HEK293 (cell line): ENCODE results near the gene FIBCD1.

Experiments used
- CTCF ChIA-PET: fragments of 350-600 bp; formaldehyde crosslinking; extraction: SDS; loops from one replicate; lab custom pipeline; 2021; ENCODE audit warnings: antibody characterized with exemption; lab: Yijun Ruan, JAX
- POLR2A ChIA-PET: fragments of 300-600 bp; formaldehyde crosslinking; extraction: SDS; loops from one replicate; lab custom pipeline; 2020; ENCODE audit warnings: antibody characterized with exemption, inconsistent platforms; lab: Yijun Ruan, JAX
- H3K27ac ChIP-seq: fragments of 200-500 bp; sonication (Bioruptor generic); 2 replicates; pipeline ENCODE4 v1.5.1; 2014; ENCODE audit warnings: low read depth, low read length, control low read depth, inconsistent platforms; ENCODE audit errors: extremely low read depth
- H3K36me3 ChIP-seq, 2 experiments: fragments of 200-500 bp in 1 of 2; sonication (Bioruptor generic) in 1 of 2; 1 replicate in 1 of 2; 2 replicates in 1 of 2; pipeline ENCODE4 v1.5.1; 2014 to 2017; ENCODE audit warnings: inconsistent platforms in 2 of 2, low read length in 2 of 2; ENCODE audit not compliant: control insufficient read depth in 2 of 2, insufficient read depth in 1 of 2
- H3K4me1 ChIP-seq: fragments of 200-500 bp; sonication (Bioruptor generic); 2 replicates; pipeline ENCODE4 v1.5.1; 2014; ENCODE audit warnings: mild to moderate bottlenecking, low read length, inconsistent platforms; ENCODE audit not compliant: control insufficient read depth, insufficient read depth
- H3K4me3 ChIP-seq: 2 replicates; pipeline ENCODE4 v1.5.1; 2011; ENCODE audit warnings: low read depth, mild to moderate bottlenecking, control low read depth, low read length, moderate library complexity
- H3K9me3 ChIP-seq: fragments of 200-500 bp; sonication (Bioruptor generic); 2 replicates; pipeline ENCODE4 v1.5.1; 2014; ENCODE audit warnings: low read depth, low read length, inconsistent platforms; ENCODE audit not compliant: control insufficient read depth, insufficient read depth
- GLI4 ChIP-seq: fragments of 450-650 bp; formaldehyde crosslinking; IDR thresholded peaks from 2 replicates; pipeline ENCODE4 v1.5.1; 2016; ENCODE audit warnings: missing biosample characterization, missing genetic modification characterization
- HOXA7 ChIP-seq: sonication (generic); formaldehyde crosslinking; IDR thresholded peaks from 2 replicates; pipeline ENCODE4 v1.8.1; 2022; ENCODE audit warnings: missing genetic modification reagents, borderline replicate concordance
- KLF10 ChIP-seq: fragments of 450-650 bp; IDR thresholded peaks from 2 replicates; pipeline ENCODE4 v1.5.1; 2018; ENCODE audit warnings: missing biosample characterization, mild to moderate bottlenecking, missing genetic modification characterization
- PRDM1 ChIP-seq: fragments of 450-650 bp; formaldehyde crosslinking; IDR thresholded peaks from 2 replicates; pipeline ENCODE4; 2016; ENCODE audit warnings: missing biosample characterization, missing genetic modification characterization
- REPIN1 ChIP-seq: fragments of 450-650 bp; formaldehyde crosslinking; IDR thresholded peaks from 2 replicates; pipeline ENCODE4 v1.5.1; 2017; ENCODE audit warnings: missing biosample characterization, missing genetic modification characterization, low read depth
- SETDB1 ChIP-seq: IDR thresholded peaks from one replicate; pipeline ENCODE4 v1.6.1; 2017; ENCODE audit warnings: mild to moderate bottlenecking, low read length, moderate library complexity, mixed read lengths; ENCODE audit not compliant: insufficient read length
- ZIC2 ChIP-seq: fragments of 450-650 bp; formaldehyde crosslinking; IDR thresholded peaks from 2 replicates; pipeline ENCODE4 v1.5.1; 2016; ENCODE audit warnings: missing biosample characterization, missing genetic modification characterization
- ZNF16 ChIP-seq: fragments of 450-650 bp; formaldehyde crosslinking; IDR thresholded peaks from 2 replicates; pipeline ENCODE4 v1.5.1; 2016; ENCODE audit warnings: low read depth, missing biosample characterization, missing genetic modification characterization
- ZNF223 ChIP-seq: fragments of 450-650 bp; formaldehyde crosslinking; IDR thresholded peaks from 2 replicates; pipeline ENCODE4 v1.5.1; 2016; ENCODE audit warnings: missing biosample characterization, missing genetic modification characterization
- ZNF335 ChIP-seq: fragments of 450-650 bp; formaldehyde crosslinking; conservative IDR thresholded peaks from 2 replicates; pipeline ENCODE4 v1.5.1; 2016; ENCODE audit warnings: missing biosample characterization, missing genetic modification characterization
- ZNF366 ChIP-seq: fragments of 450-650 bp; formaldehyde crosslinking; conservative IDR thresholded peaks from 2 replicates; pipeline ENCODE4 v1.5.1; 2016; ENCODE audit warnings: missing biosample characterization, missing genetic modification characterization
- ZNF391 ChIP-seq: fragments of 450-650 bp; formaldehyde crosslinking; IDR thresholded peaks from 2 replicates; pipeline ENCODE4 v1.5.1; 2016; ENCODE audit warnings: low read depth, missing biosample characterization, missing genetic modification characterization, borderline replicate concordance
- ZNF404 ChIP-seq: fragments of 450-650 bp; formaldehyde crosslinking; IDR thresholded peaks from 2 replicates; pipeline ENCODE4 v1.5.1; 2017; ENCODE audit warnings: missing biosample characterization, missing genetic modification characterization
- ZNF549 ChIP-seq: fragments of 450-650 bp; IDR thresholded peaks from 2 replicates; pipeline ENCODE4 v1.5.1; 2018; ENCODE audit warnings: missing biosample characterization, missing genetic modification characterization, mild to moderate bottlenecking, inconsistent platforms, moderate library complexity
- ZNF561 ChIP-seq: fragments of 450-650 bp; IDR thresholded peaks from 2 replicates; pipeline ENCODE4 v1.5.1; 2018; ENCODE audit warnings: missing biosample characterization, missing genetic modification characterization, borderline replicate concordance
- ZNF600 ChIP-seq: fragments of 450-650 bp; formaldehyde crosslinking; IDR thresholded peaks from 2 replicates; pipeline ENCODE4 v1.5.1; 2016; ENCODE audit warnings: missing biosample characterization, missing genetic modification characterization
- TF ChIP-seq, protein P1 (sequence below): fragments of 450-650 bp; formaldehyde crosslinking; IDR thresholded peaks from 2 replicates; pipeline ENCODE4 v1.5.1; 2017; ENCODE audit warnings: missing biosample characterization, missing genetic modification characterization
- TF ChIP-seq, protein P2 (sequence below): fragments of 450-650 bp; formaldehyde crosslinking; IDR thresholded peaks from 2 replicates; pipeline ENCODE4 v1.5.1; 2017; ENCODE audit warnings: missing biosample characterization, missing genetic modification characterization
- TF ChIP-seq, protein P3 (sequence below): fragments of 450-650 bp; formaldehyde crosslinking; IDR thresholded peaks from 2 replicates; pipeline ENCODE4 v1.5.1; 2016; ENCODE audit warnings: missing biosample characterization, missing genetic modification characterization, low read depth
- TF ChIP-seq, protein P4 (sequence below): fragments of 450-650 bp; IDR thresholded peaks from 2 replicates; pipeline ENCODE4 v1.5.1; 2018; ENCODE audit warnings: missing biosample characterization, missing genetic modification characterization
- TF ChIP-seq, protein P5 (sequence below): fragments of 450-650 bp; formaldehyde crosslinking; IDR thresholded peaks from 2 replicates; pipeline ENCODE4 v1.5.1; 2016; ENCODE audit warnings: missing biosample characterization, missing genetic modification characterization

The FIBCD1 gene

DNA sequence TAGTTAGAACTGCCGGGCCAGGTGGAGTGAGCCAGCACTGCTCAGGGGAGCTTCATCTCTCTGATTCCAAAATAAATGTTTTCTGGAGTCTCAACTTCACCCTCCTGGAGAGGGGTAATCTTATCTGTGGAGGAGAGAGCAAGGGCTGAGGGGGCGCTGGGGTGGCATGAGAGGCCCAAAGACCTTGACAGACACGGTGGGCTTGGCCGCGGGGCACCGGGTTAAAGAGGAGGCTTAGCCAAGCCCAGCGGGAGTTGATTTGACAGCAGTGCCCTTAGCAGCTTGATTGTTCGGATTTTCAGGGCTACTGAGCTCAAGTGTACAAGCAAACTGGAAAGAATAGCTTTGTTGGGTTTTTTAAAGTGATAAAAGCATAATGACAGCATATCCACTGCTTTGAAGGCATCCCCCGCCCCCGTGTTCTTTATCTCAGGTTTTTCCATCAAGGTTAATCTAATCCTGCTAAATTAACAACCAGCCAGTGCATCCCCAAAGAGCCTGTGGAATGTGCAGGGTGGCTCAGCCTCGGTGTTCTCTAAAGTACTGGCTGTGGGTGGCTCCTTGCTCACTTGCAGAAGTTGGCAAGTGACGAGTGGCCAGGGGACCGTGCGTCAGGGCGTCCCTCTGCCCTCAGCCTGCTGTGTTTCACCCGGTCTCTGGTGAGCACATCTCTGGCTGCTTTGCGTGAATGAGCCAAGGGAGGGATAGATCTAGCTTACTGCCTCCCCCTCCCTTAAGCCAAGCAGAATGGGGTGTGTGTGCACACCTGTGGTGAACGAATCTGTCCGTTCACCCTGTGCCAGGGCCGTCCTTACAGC lies 48.0 kb downstream of the FIBCD1 start (continued):
- TF ChIP-seq, protein P1, sequence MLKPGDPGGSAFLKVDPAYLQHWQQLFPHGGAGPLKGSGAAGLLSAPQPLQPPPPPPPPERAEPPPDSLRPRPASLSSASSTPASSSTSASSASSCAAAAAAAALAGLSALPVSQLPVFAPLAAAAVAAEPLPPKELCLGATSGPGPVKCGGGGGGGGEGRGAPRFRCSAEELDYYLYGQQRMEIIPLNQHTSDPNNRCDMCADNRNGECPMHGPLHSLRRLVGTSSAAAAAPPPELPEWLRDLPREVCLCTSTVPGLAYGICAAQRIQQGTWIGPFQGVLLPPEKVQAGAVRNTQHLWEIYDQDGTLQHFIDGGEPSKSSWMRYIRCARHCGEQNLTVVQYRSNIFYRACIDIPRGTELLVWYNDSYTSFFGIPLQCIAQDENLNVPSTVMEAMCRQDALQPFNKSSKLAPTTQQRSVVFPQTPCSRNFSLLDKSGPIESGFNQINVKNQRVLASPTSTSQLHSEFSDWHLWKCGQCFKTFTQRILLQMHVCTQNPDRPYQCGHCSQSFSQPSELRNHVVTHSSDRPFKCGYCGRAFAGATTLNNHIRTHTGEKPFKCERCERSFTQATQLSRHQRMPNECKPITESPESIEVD (tag by site-specific recombination), result no peak
- TF ChIP-seq KLF10 (no peak), ZNF16 (tag by site-specific recombination) (no peak), GLI4 (tag by site-specific recombination) (no peak), ZNF335 (tag by site-specific recombination) (no peak), ZNF404 (tag by site-specific recombination) (no peak), ZNF600 (no peak)

DNA sequence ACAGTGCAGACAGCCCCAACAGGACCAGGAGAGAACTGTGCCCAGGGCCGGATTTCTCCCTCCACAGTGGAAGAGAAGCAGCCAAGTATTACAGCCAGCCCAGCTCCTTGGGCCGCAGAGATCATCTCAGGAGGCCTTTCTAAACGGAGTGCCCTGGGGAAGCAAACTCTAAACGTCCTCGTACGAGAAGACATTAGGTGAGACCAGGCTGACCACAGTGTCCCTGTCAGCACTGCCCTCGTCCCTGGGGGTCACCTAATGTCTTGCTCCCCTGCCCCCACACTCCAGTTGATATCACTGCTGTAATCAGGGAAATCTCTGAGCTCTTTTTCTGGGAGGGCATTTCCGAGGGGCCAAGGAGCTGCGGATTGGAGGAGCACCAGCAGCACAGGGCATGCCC lies 48.9 kb downstream of the FIBCD1 start:
- H3K4me1 ChIP-seq, result no peaks in the 10 kb centered on the region
- no peak for TF ChIP-seq ZNF366 (tag by site-specific recombination)
- TF ChIP-seq ZNF561 (tag by site-specific recombination), result no peak
- TF ChIP-seq, protein P2, sequence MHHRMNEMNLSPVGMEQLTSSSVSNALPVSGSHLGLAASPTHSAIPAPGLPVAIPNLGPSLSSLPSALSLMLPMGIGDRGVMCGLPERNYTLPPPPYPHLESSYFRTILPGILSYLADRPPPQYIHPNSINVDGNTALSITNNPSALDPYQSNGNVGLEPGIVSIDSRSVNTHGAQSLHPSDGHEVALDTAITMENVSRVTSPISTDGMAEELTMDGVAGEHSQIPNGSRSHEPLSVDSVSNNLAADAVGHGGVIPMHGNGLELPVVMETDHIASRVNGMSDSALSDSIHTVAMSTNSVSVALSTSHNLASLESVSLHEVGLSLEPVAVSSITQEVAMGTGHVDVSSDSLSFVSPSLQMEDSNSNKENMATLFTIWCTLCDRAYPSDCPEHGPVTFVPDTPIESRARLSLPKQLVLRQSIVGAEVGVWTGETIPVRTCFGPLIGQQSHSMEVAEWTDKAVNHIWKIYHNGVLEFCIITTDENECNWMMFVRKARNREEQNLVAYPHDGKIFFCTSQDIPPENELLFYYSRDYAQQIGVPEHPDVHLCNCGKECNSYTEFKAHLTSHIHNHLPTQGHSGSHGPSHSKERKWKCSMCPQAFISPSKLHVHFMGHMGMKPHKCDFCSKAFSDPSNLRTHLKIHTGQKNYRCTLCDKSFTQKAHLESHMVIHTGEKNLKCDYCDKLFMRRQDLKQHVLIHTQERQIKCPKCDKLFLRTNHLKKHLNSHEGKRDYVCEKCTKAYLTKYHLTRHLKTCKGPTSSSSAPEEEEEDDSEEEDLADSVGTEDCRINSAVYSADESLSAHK (tag by site-specific recombination), result no peak
- TF ChIP-seq, protein P3, sequence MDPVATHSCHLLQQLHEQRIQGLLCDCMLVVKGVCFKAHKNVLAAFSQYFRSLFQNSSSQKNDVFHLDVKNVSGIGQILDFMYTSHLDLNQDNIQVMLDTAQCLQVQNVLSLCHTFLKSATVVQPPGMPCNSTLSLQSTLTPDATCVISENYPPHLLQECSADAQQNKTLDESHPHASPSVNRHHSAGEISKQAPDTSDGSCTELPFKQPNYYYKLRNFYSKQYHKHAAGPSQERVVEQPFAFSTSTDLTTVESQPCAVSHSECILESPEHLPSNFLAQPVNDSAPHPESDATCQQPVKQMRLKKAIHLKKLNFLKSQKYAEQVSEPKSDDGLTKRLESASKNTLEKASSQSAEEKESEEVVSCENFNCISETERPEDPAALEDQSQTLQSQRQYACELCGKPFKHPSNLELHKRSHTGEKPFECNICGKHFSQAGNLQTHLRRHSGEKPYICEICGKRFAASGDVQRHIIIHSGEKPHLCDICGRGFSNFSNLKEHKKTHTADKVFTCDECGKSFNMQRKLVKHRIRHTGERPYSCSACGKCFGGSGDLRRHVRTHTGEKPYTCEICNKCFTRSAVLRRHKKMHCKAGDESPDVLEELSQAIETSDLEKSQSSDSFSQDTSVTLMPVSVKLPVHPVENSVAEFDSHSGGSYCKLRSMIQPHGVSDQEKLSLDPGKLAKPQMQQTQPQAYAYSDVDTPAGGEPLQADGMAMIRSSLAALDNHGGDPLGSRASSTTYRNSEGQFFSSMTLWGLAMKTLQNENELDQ, result no peak
- H3K4me3 ChIP-seq, result no peak overlapping the region
- ChIA-PET CTCF (interaction anchor here (0.5 to 4.9 kb wide), 7 partner anchors 10 to 189 kb away, joined by 3 to 31 read pairs (median 6); no protein-coding TSS in a partner anchor), POLR2A (interaction anchor here (0.5 to 1.6 kb wide), 3 partner anchors 10 to 179 kb away, joined by 3 to 9 read pairs (median 3); no protein-coding TSS in a partner anchor)
- H3K27ac ChIP-seq, result no peak overlapping the region
- peaks cover 0 to 75% of the 10 kb centered on the region in 2 experiments; a peak in 1 of 3 replicates for H3K36me3 ChIP-seq
- no peaks in the 10 kb centered on the region for H3K9me3 ChIP-seq

DNA sequence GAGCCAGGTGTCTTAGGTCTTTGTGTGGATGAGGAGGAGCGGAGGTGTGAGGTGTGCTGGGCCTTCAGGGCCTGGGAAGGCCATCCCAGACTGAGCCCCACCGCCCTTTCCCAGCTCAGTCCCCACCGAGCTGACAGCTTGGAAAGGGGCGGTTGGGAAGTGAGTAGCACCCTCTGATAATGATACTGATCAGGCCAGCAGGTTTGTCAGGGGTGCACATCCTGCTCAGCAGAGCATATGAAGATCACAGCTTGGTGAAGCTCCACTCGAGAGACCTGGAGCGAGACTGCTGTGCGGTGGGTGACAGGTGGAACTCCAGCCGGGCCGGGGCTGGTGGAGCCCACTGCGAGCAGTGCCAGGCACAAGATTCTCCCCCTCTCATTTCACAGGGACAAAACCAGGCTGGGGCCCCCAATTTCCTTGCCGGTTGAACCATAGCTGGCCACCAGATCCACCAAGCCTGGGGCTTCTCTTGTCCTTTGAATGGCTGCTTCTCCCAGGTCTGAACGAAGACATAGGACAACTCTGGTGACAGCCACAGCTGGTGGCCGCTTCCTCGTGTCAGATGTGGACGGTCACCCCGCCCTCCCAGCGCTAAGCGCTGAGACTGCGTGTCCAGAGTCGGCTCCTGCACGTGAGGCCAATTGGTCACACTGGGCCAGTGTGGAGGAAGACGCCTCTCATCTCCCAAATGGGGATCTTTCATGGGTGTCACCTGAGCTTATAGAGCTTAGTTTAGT lies 50.7 kb downstream of the FIBCD1 start:
- Histone ChIP-seq H3K4me1 (no peaks in the 10 kb centered on the region), H3K4me3 (no peak overlapping the region), H3K9me3 (no peaks in the 10 kb centered on the region), H3K27ac (no peak overlapping the region), H3K36me3 (peaks cover 0 to 89% of the 10 kb centered on the region in 2 experiments; a peak in 1 of 3 replicates)
- TF ChIP-seq REPIN1 (tag by site-specific recombination) (no peak), HOXA7 (CRISPR knock-in tag) (no peak), ZNF549 (tag by site-specific recombination) (no peak), ZNF223 (tag by site-specific recombination) (no peak), PRDM1 (tag by site-specific recombination) (no peak), SETDB1 (no peak), ZIC2 (tag by site-specific recombination) (no peak), ZNF391 (tag by site-specific recombination) (no peak)
- TF ChIP-seq, protein P4, sequence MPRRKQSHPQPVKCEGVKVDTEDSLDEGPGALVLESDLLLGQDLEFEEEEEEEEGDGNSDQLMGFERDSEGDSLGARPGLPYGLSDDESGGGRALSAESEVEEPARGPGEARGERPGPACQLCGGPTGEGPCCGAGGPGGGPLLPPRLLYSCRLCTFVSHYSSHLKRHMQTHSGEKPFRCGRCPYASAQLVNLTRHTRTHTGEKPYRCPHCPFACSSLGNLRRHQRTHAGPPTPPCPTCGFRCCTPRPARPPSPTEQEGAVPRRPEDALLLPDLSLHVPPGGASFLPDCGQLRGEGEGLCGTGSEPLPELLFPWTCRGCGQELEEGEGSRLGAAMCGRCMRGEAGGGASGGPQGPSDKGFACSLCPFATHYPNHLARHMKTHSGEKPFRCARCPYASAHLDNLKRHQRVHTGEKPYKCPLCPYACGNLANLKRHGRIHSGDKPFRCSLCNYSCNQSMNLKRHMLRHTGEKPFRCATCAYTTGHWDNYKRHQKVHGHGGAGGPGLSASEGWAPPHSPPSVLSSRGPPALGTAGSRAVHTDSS (tag by site-specific recombination), result no peak
- TF ChIP-seq, protein P5, sequence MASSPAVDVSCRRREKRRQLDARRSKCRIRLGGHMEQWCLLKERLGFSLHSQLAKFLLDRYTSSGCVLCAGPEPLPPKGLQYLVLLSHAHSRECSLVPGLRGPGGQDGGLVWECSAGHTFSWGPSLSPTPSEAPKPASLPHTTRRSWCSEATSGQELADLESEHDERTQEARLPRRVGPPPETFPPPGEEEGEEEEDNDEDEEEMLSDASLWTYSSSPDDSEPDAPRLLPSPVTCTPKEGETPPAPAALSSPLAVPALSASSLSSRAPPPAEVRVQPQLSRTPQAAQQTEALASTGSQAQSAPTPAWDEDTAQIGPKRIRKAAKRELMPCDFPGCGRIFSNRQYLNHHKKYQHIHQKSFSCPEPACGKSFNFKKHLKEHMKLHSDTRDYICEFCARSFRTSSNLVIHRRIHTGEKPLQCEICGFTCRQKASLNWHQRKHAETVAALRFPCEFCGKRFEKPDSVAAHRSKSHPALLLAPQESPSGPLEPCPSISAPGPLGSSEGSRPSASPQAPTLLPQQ, result no peak
- ChIA-PET CTCF (interaction anchor here (0.6 to 4.9 kb wide), 7 partner anchors 19 to 175 kb away, joined by 3 to 31 read pairs (median 4); no protein-coding TSS in a partner anchor), POLR2A (interaction anchor here (0.5 to 0.6 kb wide), 2 partner anchors 198 to 1395 kb away, joined by 3 to 4 read pairs; no protein-coding TSS in a partner anchor)
